ENCODE data around the gene TTR. TPM values are rescaled to one million over a fixed set of nuclear protein-coding genes. Genes with fewer than 3 reads are reported as not detected.

TTR gene
- total and polyA plus RNA-seq, 2 donors (not counting 1 experiment from before 2014, with no cell fraction given): not detected

- Mint-ChIP-seq H3K9me3 (ENCODE audit: insufficient read depth) (no peaks in the 10 kb centered on the region), H3K27me3 (no peaks in the 10 kb centered on the region), H3K4me3 (no peak overlapping the region), H3K4me1 (no peaks in the 10 kb centered on the region), H3K27ac (no peak overlapping the region)
- Histone ChIP-seq H3K4me3 (ENCODE audit: control extremely low read depth in 1 of 5, extremely low read depth in 1 of 5, insufficient read depth in 1 of 5, low read depth in 2 of 5, low read length in 4 of 5) (no peak overlapping the region), H3K9me3 (ENCODE audit: control extremely low read depth in 1 of 3, control insufficient read depth in 2 of 3, insufficient read depth in 1 of 3, low read length in 2 of 3) (no peaks in the 10 kb centered on the region), H3K4me1 (ENCODE audit: control insufficient read depth in 2 of 2, insufficient read depth in 2 of 2, low read length in 2 of 2) (no peaks in the 10 kb centered on the region), H3K27me3 (replicated peaks in 1 of 4; ENCODE audit: control extremely low read depth in 1 of 4, control insufficient read depth in 3 of 4, insufficient read depth in 4 of 4, low read length in 3 of 4) (no peaks in the 10 kb centered on the region), H3K36me3 (replicated peaks in 1 of 2; ENCODE audit: control extremely low read depth in 1 of 2, control insufficient read depth in 1 of 2, extremely low read depth in 1 of 2, insufficient read depth in 2 of 2, low read length in 1 of 2) (no peaks in the 10 kb centered on the region), H4K20me1 (ENCODE audit: control insufficient read depth, insufficient read depth, low read length, poor library complexity, severe bottlenecking) (no peaks in the 10 kb centered on the region), H3K27ac (ENCODE audit: low read length in 2 of 2) (no peak overlapping the region), H3K4me2 (replicated peaks; ENCODE audit: low read depth, low read length, poor library complexity, severe bottlenecking) (no peak overlapping the region), H3K79me2 (ENCODE audit: control insufficient read depth, insufficient read depth, low read length) (no peaks in the 10 kb centered on the region), H2AFZ (ENCODE audit: insufficient read depth, low read depth, low read length, poor library complexity, severe bottlenecking) (no peak overlapping the region), H3K9ac (ENCODE audit: low read length) (no peak overlapping the region)
- ATAC-seq (ENCODE audit: low read depth): no peak
- WGBS (ENCODE audit: insufficient coverage): 80% methylated on average over 1 of the region's 4 CpGs
- TF ChIP-seq CTCF (IDR thresholded peaks at IDR 0.05): no peak
- no peak for TF ChIP-seq EZH2 (IDR thresholded peaks at IDR 0.05; ENCODE audit: borderline replicate concordance, insufficient read depth, low read depth, low read length, poor library complexity, severe bottlenecking)
- ChIA-PET POLR2A (no interaction called here), CTCF (no interaction called here)
- no peak for DNase-seq
- intact Hi-C loops (cut with micrococcal nuclease): no loop called here
Observed at GRCh38 chr18:31616586-31616985, 24.9 kb downstream of the TTR start.

DNA sequence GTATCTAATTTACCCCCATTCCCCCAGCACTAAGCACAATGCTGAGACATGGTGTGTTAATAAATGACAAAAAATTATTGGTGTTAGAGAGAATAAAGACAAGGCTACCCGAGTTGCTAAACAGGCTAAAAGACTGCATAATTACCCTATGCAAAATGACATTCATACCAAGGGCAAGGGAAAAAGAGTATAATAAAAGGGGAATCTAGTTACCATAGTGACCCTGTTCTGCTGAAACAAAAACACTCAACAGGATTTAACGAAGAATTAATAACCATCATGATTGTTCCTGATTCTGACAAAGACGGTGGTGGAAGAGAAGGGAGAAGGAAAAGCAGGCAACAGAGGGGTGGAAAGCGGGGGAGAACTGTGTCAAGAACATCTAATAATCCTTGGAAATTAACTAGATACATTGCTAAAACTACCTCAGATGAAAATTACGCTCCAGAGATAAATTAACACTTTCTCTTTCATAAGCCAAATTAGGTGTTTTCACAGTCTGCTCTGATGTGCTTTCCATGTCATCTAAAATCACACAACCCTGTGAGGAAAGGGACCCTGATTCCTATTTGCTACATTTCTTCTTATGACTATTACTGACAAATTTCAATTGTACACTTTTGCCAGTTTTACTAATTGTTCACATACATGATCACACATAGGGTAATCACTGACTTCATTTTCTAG, 25.5 kb downstream of the TTR start:
- Histone ChIP-seq H2AFZ (ENCODE audit: insufficient read depth, low read depth, low read length, poor library complexity, severe bottlenecking) (no peak overlapping the region), H4K20me1 (ENCODE audit: control insufficient read depth, insufficient read depth, low read length, poor library complexity, severe bottlenecking) (no peaks in the 10 kb centered on the region), H3K4me1 (ENCODE audit: control insufficient read depth in 2 of 2, insufficient read depth in 2 of 2, low read length in 2 of 2) (no peaks in the 10 kb centered on the region), H3K9me3 (ENCODE audit: control extremely low read depth in 1 of 3, control insufficient read depth in 2 of 3, insufficient read depth in 1 of 3, low read length in 2 of 3) (no peaks in the 10 kb centered on the region), H3K27me3 (replicated peaks in 1 of 4; ENCODE audit: control extremely low read depth in 1 of 4, control insufficient read depth in 3 of 4, insufficient read depth in 4 of 4, low read length in 3 of 4) (no peaks in the 10 kb centered on the region), H3K4me2 (replicated peaks; ENCODE audit: low read depth, low read length, poor library complexity, severe bottlenecking) (no peak overlapping the region), H3K4me3 (ENCODE audit: control extremely low read depth in 1 of 5, extremely low read depth in 1 of 5, insufficient read depth in 1 of 5, low read depth in 2 of 5, low read length in 4 of 5) (no peak overlapping the region), H3K9ac (ENCODE audit: low read length) (no peak overlapping the region), H3K27ac (ENCODE audit: low read length in 2 of 2) (no peak overlapping the region), H3K79me2 (ENCODE audit: control insufficient read depth, insufficient read depth, low read length) (no peaks in the 10 kb centered on the region), H3K36me3 (replicated peaks in 1 of 2; ENCODE audit: control extremely low read depth in 1 of 2, control insufficient read depth in 1 of 2, extremely low read depth in 1 of 2, insufficient read depth in 2 of 2, low read length in 1 of 2) (no peaks in the 10 kb centered on the region)
- DNase-seq (no peak), ATAC-seq (ENCODE audit: low read depth) (no peak)
- POLR2A ChIA-PET: no interaction called here
- CTCF ChIA-PET: no interaction called here
- no peak overlapping the region for H3K27ac Mint-ChIP-seq
- no peaks in the 10 kb centered on the region for H3K4me1 Mint-ChIP-seq
- intact Hi-C loops (cut with micrococcal nuclease): no loop called here
- no CpG with 5 or more reads among the region's 5 CpGs for WGBS (ENCODE audit: insufficient coverage)
- H3K27me3 Mint-ChIP-seq: no peaks in the 10 kb centered on the region
- no peaks in the 10 kb centered on the region for H3K9me3 Mint-ChIP-seq (ENCODE audit: insufficient read depth)
- no peak overlapping the region for H3K4me3 Mint-ChIP-seq
- TF ChIP-seq CTCF (IDR thresholded peaks at IDR 0.05) (no peak), EZH2 (IDR thresholded peaks at IDR 0.05; ENCODE audit: borderline replicate concordance, insufficient read depth, low read depth, low read length, poor library complexity, severe bottlenecking) (no peak)

All from B cell (primary cell).